ENCODE results near the gene LOC101059915.
"Not testable (repeated sequence)": the region's sequence is repeated elsewhere in the genome, so short reads cannot be mapped to it uniquely, and the experiment has no call there.

LOC101059915 gene

GRCh38 chrX:71699023-71699344 lies 31.6 kb downstream of the LOC101059915 start:
- WGBS (ENCODE audit: insufficient coverage): no CpG with 5 or more reads among the region's 4 CpGs
- H3K36me3 ChIP-seq (ENCODE audit: control insufficient read depth, insufficient read depth, low read length); H3K4me1 Mint-ChIP-seq; H3K27ac ChIP-seq (ENCODE audit: low read length); H3K4me3 Mint-ChIP-seq; DNase-seq; H3K27me3 Mint-ChIP-seq (ENCODE audit: low read depth in 2 of 2); H3K27me3 ChIP-seq (ENCODE audit: control insufficient read depth, insufficient read depth, low read length); H3K4me1 ChIP-seq (ENCODE audit: control insufficient read depth, insufficient read depth, low read length); H3K4me3 ChIP-seq (ENCODE audit: low read length); H3K36me3 Mint-ChIP-seq; H3K27ac Mint-ChIP-seq; H3K9me3 Mint-ChIP-seq; intact Hi-C loops (cut with micrococcal nuclease); H3K9me3 ChIP-seq (ENCODE audit: control insufficient read depth, insufficient read depth, low read length); ATAC-seq: not testable (repeated sequence)

DNA sequence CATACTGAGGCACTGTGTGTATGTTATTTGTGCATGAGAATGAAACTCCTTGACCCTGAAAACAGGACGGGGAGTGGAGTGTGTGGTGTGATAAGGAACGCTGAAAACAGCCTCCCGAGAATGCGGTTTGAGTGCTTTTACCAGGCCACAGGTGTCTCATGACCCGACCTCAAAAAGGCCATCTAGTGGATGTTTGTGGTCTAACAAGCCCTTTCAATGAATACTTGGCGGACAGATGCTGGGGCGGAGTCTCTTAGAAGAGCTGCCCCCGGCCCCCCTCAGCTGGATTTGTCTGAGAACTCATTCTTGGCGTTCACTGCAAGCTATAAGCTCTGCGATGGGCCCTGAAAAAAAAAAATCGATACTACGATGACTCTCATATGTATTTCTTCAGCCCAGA lies 35.5 kb downstream of the LOC101059915 start:
- peak in 2 of 3 donors; percentile 59 to 70 for ATAC-seq
- DNase-seq; H3K9me3 Mint-ChIP-seq; H3K4me3 Mint-ChIP-seq; H3K4me3 ChIP-seq (ENCODE audit: low read length); H3K27me3 Mint-ChIP-seq (ENCODE audit: low read depth in 2 of 2); H3K27ac ChIP-seq (ENCODE audit: low read length); H3K27ac Mint-ChIP-seq; H3K27me3 ChIP-seq (ENCODE audit: control insufficient read depth, insufficient read depth, low read length); H3K9me3 ChIP-seq (ENCODE audit: control insufficient read depth, insufficient read depth, low read length); H3K36me3 Mint-ChIP-seq; H3K4me1 ChIP-seq (ENCODE audit: control insufficient read depth, insufficient read depth, low read length); intact Hi-C loops (cut with micrococcal nuclease); H3K36me3 ChIP-seq (ENCODE audit: control insufficient read depth, insufficient read depth, low read length); H3K4me1 Mint-ChIP-seq: not testable (repeated sequence)
- no CpG with 5 or more reads among the region's 12 CpGs for WGBS (ENCODE audit: insufficient coverage)

GRCh38 chrX:71714064-71714463 lies 46.7 kb downstream of the LOC101059915 start:
- H3K4me1 ChIP-seq (ENCODE audit: control insufficient read depth, insufficient read depth, low read length); intact Hi-C loops (cut with micrococcal nuclease); H3K27me3 ChIP-seq (ENCODE audit: control insufficient read depth, insufficient read depth, low read length); H3K4me3 ChIP-seq (ENCODE audit: low read length); DNase-seq; H3K27me3 Mint-ChIP-seq (ENCODE audit: low read depth in 2 of 2); H3K4me3 Mint-ChIP-seq; ATAC-seq; H3K36me3 ChIP-seq (ENCODE audit: control insufficient read depth, insufficient read depth, low read length); H3K27ac ChIP-seq (ENCODE audit: low read length); H3K36me3 Mint-ChIP-seq; H3K9me3 ChIP-seq (ENCODE audit: control insufficient read depth, insufficient read depth, low read length); H3K27ac Mint-ChIP-seq; H3K4me1 Mint-ChIP-seq; H3K9me3 Mint-ChIP-seq: not testable (repeated sequence)
- no CpG with 5 or more reads among the region's 14 CpGs for WGBS (ENCODE audit: insufficient coverage)

GRCh38 chrX:71715551-71715950 lies 48.2 kb downstream of the LOC101059915 start:
- H3K27ac ChIP-seq (ENCODE audit: low read length); H3K4me1 ChIP-seq (ENCODE audit: control insufficient read depth, insufficient read depth, low read length); intact Hi-C loops (cut with micrococcal nuclease); H3K4me3 Mint-ChIP-seq; DNase-seq; H3K27me3 Mint-ChIP-seq (ENCODE audit: low read depth in 2 of 2); H3K36me3 Mint-ChIP-seq; H3K9me3 Mint-ChIP-seq; ATAC-seq; H3K9me3 ChIP-seq (ENCODE audit: control insufficient read depth, insufficient read depth, low read length); H3K27ac Mint-ChIP-seq; H3K4me1 Mint-ChIP-seq; H3K27me3 ChIP-seq (ENCODE audit: control insufficient read depth, insufficient read depth, low read length); H3K36me3 ChIP-seq (ENCODE audit: control insufficient read depth, insufficient read depth, low read length); H3K4me3 ChIP-seq (ENCODE audit: low read length): not testable (repeated sequence)
- WGBS (ENCODE audit: insufficient coverage): no CpG with 5 or more reads among the region's 8 CpGs

DNA sequence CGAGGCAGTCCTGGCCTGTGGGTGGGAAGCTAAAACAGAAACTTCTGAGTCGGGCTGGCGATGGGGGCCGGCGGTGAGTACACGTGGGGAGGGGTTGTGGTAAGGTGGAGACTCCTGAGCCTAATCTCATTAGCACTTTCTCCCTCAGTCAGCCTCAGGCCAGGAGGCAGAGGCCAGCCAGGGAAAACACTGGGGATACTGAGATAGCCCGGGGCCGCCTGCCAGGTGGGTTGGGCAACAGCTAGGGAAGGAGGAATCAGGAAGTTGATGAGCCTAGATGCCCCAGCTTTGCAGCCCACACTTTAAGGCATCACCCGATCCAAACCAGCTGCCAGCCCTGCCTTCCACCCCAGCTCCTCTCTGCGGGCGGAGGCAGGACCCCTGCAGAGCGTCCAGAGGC lies 49.0 kb downstream of the LOC101059915 start:
- H3K27me3 Mint-ChIP-seq (ENCODE audit: low read depth in 2 of 2); H3K36me3 Mint-ChIP-seq; H3K4me1 ChIP-seq (ENCODE audit: control insufficient read depth, insufficient read depth, low read length); H3K27ac ChIP-seq (ENCODE audit: low read length); H3K9me3 ChIP-seq (ENCODE audit: control insufficient read depth, insufficient read depth, low read length); DNase-seq; H3K4me1 Mint-ChIP-seq; ATAC-seq; H3K27ac Mint-ChIP-seq; H3K27me3 ChIP-seq (ENCODE audit: control insufficient read depth, insufficient read depth, low read length); H3K4me3 ChIP-seq (ENCODE audit: low read length); H3K9me3 Mint-ChIP-seq; H3K4me3 Mint-ChIP-seq; H3K36me3 ChIP-seq (ENCODE audit: control insufficient read depth, insufficient read depth, low read length); intact Hi-C loops (cut with micrococcal nuclease): not testable (repeated sequence)
- no CpG with 5 or more reads among the region's 12 CpGs for WGBS (ENCODE audit: insufficient coverage)

DNA sequence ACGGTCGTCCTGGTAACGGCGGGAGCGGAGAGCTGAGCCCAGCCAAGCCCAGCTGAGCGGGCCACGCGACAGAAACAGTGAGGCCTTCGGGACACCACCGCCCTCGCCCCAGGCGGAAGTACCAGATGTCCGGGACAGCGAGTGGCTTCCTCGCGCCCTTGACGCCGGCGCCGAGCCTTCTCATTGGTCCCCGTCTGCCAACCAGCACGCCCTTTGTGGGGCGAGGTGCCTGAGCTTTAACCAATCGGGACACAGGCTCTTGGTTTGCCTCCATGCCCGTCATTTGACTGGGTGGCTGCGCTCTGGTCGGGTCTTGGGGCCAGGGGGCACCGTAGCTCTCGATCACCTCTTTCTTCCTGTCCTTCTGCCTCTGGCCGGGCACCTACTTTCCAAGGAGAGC lies 50.8 kb downstream of the LOC101059915 start, which contains the start of gene CXorf49:
TSS of gene CXorf49 (minus strand) at position 101 of the 400 bp plus-strand sequence. CDS start 134 bp downstream, outside the sequence.
- H3K36me3 Mint-ChIP-seq; H3K9me3 ChIP-seq (ENCODE audit: control insufficient read depth, insufficient read depth, low read length); H3K4me1 ChIP-seq (ENCODE audit: control insufficient read depth, insufficient read depth, low read length); H3K36me3 ChIP-seq (ENCODE audit: control insufficient read depth, insufficient read depth, low read length); DNase-seq; H3K9me3 Mint-ChIP-seq; H3K27ac ChIP-seq (ENCODE audit: low read length); H3K4me1 Mint-ChIP-seq; H3K4me3 Mint-ChIP-seq; H3K4me3 ChIP-seq (ENCODE audit: low read length); H3K27me3 Mint-ChIP-seq (ENCODE audit: low read depth in 2 of 2); H3K27me3 ChIP-seq (ENCODE audit: control insufficient read depth, insufficient read depth, low read length); ATAC-seq; intact Hi-C loops (cut with micrococcal nuclease); H3K27ac Mint-ChIP-seq: not testable (repeated sequence)
- no CpG with 5 or more reads among the region's 30 CpGs for WGBS (ENCODE audit: insufficient coverage)

GRCh38 chrX:71719195-71719594 lies 51.8 kb downstream of the LOC101059915 start:
- H3K4me3 ChIP-seq (ENCODE audit: low read length); ATAC-seq; H3K27me3 Mint-ChIP-seq (ENCODE audit: low read depth in 2 of 2); H3K4me1 ChIP-seq (ENCODE audit: control insufficient read depth, insufficient read depth, low read length); H3K27ac Mint-ChIP-seq; H3K4me3 Mint-ChIP-seq; H3K27ac ChIP-seq (ENCODE audit: low read length); H3K27me3 ChIP-seq (ENCODE audit: control insufficient read depth, insufficient read depth, low read length); H3K4me1 Mint-ChIP-seq; H3K36me3 Mint-ChIP-seq; H3K36me3 ChIP-seq (ENCODE audit: control insufficient read depth, insufficient read depth, low read length); H3K9me3 ChIP-seq (ENCODE audit: control insufficient read depth, insufficient read depth, low read length); DNase-seq; intact Hi-C loops (cut with micrococcal nuclease); H3K9me3 Mint-ChIP-seq: not testable (repeated sequence)
- WGBS (ENCODE audit: insufficient coverage): no CpG with 5 or more reads among the region's 30 CpGs

GRCh38 chrX:71720289-71720886 lies 53.0 kb downstream of the LOC101059915 start:
- H3K27ac ChIP-seq (ENCODE audit: low read length); intact Hi-C loops (cut with micrococcal nuclease); ATAC-seq; H3K4me3 ChIP-seq (ENCODE audit: low read length); H3K9me3 ChIP-seq (ENCODE audit: control insufficient read depth, insufficient read depth, low read length); H3K27me3 ChIP-seq (ENCODE audit: control insufficient read depth, insufficient read depth, low read length); H3K4me1 ChIP-seq (ENCODE audit: control insufficient read depth, insufficient read depth, low read length); H3K4me3 Mint-ChIP-seq; H3K36me3 Mint-ChIP-seq; H3K27ac Mint-ChIP-seq; H3K9me3 Mint-ChIP-seq; DNase-seq; H3K4me1 Mint-ChIP-seq; H3K27me3 Mint-ChIP-seq (ENCODE audit: low read depth in 2 of 2); H3K36me3 ChIP-seq (ENCODE audit: control insufficient read depth, insufficient read depth, low read length): not testable (repeated sequence)
- WGBS (ENCODE audit: insufficient coverage): no CpG with 5 or more reads among the region's 20 CpGs

Data from natural killer cell (primary cell).